ENCODE results near the gene CXCL8. TPM values are rescaled to one million over a fixed set of nuclear protein-coding genes. Genes with fewer than 3 reads are reported as not detected.
"Not testable (repeated sequence)": the region's sequence is repeated elsewhere in the genome, so short reads cannot be mapped to it uniquely, and the experiment has no call there.

The CXCL8 gene
- total and polyA plus RNA-seq, 2 experiments from 2014 or later: not detected

GRCh38 chr4:73763877-73764276, 23.5 kb downstream of the CXCL8 start:
- TF ChIP-seq, protein P1, sequence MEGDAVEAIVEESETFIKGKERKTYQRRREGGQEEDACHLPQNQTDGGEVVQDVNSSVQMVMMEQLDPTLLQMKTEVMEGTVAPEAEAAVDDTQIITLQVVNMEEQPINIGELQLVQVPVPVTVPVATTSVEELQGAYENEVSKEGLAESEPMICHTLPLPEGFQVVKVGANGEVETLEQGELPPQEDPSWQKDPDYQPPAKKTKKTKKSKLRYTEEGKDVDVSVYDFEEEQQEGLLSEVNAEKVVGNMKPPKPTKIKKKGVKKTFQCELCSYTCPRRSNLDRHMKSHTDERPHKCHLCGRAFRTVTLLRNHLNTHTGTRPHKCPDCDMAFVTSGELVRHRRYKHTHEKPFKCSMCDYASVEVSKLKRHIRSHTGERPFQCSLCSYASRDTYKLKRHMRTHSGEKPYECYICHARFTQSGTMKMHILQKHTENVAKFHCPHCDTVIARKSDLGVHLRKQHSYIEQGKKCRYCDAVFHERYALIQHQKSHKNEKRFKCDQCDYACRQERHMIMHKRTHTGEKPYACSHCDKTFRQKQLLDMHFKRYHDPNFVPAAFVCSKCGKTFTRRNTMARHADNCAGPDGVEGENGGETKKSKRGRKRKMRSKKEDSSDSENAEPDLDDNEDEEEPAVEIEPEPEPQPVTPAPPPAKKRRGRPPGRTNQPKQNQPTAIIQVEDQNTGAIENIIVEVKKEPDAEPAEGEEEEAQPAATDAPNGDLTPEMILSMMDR (IDR thresholded peaks at IDR 0.05; ENCODE audit: low read depth, low read length): no peak
- no peak overlapping the region for H3K27ac ChIP-seq
- no peaks in the 10 kb centered on the region for H3K9me3 ChIP-seq (ENCODE audit: low read depth)
- H3K27me3 ChIP-seq: no peaks in the 10 kb centered on the region
- no peaks in the 10 kb centered on the region for H3K4me1 ChIP-seq (ENCODE audit: low read depth)
- no peaks in the 10 kb centered on the region for H3K36me3 ChIP-seq
- H3K4me3 ChIP-seq: no peak overlapping the region
- DNase-seq (ENCODE audit: low read depth in 1 of 2, low spot score in 1 of 2): no peak

DNA sequence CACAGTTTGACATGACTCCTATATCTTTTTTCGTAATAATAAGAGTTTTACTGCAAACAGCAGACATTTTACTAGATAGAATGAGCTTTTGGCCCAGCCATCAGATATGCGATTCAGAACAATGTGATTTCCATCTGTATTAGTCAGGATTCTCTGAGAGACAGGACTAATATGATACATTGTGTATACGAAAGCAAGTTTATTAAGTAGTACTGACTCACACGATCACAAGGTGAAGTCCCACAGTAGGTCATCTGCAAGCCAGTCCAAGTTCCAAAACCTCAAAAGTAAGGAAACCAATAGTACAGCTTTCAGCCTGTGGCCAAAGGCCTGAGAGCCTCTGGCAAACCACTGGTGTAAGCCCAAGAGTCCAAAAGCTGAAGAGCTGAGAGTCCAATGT, 24.1 kb downstream of the CXCL8 start:
- no peak for DNase-seq (ENCODE audit: low read depth in 1 of 2, low spot score in 1 of 2)
- Histone ChIP-seq H3K4me1 (ENCODE audit: low read depth) (no peaks in the 10 kb centered on the region), H3K4me3 (no peak overlapping the region), H3K36me3 (no peaks in the 10 kb centered on the region), H3K9me3 (ENCODE audit: low read depth) (no peaks in the 10 kb centered on the region), H3K27ac (no peak overlapping the region), H3K27me3 (no peaks in the 10 kb centered on the region)
- TF ChIP-seq, protein P1 (IDR thresholded peaks at IDR 0.05; ENCODE audit: low read depth, low read length): no peak

GRCh38 chr4:73765296-73765695, 24.9 kb downstream of the CXCL8 start:
- DNase-seq (ENCODE audit: low read depth in 1 of 2, low spot score in 1 of 2): no peak
- H3K36me3 ChIP-seq: no peaks in the 10 kb centered on the region
- H3K4me3 ChIP-seq: no peak overlapping the region
- TF ChIP-seq, protein P1 (IDR thresholded peaks at IDR 0.05; ENCODE audit: low read depth, low read length): no peak
- no peaks in the 10 kb centered on the region for H3K4me1 ChIP-seq (ENCODE audit: low read depth)
- H3K27ac ChIP-seq: no peak overlapping the region
- H3K9me3 ChIP-seq (ENCODE audit: low read depth): no peaks in the 10 kb centered on the region
- H3K27me3 ChIP-seq: no peaks in the 10 kb centered on the region

DNA sequence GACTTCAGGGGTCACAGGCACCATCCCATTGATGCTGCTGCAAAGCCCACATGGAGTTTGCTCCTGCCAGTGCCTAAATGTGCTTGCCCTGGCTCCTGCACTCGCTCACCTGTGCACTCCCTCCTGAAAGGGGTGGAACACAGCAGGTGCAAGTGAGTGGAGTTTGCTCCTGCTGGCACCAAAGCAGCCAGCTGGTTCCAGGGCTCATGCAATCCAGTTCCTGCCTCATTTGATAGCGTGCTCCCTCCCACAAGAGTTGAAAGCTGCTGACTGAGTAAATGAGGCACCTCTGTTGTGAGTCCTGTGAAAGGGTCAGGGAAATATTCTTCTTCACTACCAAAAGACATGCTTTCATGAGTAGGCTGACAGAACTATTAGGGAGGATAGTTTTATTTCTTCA, 30.5 kb downstream of the CXCL8 start:
- Histone ChIP-seq H3K9me3 (ENCODE audit: low read depth) (no peaks in the 10 kb centered on the region), H3K27ac (no peak overlapping the region), H3K27me3 (no peaks in the 10 kb centered on the region), H3K4me3 (no peak overlapping the region), H3K4me1 (ENCODE audit: low read depth) (no peaks in the 10 kb centered on the region), H3K36me3 (no peaks in the 10 kb centered on the region)
- TF ChIP-seq, protein P1 (IDR thresholded peaks at IDR 0.05; ENCODE audit: low read depth, low read length): no peak
- peak in 1 of 2 donors; percentile 8 for DNase-seq (ENCODE audit: low read depth in 1 of 2, low spot score in 1 of 2)

DNA sequence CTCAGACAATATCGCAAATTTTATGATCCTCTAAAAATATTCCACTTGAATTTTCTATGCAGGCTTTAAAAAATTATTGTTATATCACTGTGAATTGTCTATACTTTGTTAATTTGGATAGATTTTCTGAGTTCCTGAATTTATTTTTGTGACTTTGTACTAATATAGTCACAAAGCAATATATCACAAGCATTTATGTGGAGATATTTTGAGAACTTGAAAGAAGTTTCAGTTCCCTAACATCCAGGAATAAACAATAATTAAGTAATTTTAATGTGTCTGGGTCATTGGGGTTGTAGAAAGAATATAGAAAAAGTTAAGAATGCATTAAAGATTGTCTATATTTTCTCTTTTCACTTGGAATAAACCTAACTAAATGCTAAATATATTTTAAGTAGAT, 32.0 kb downstream of the CXCL8 start:
- H3K4me3 ChIP-seq: no peak overlapping the region
- no peaks in the 10 kb centered on the region for H3K9me3 ChIP-seq (ENCODE audit: low read depth)
- DNase-seq (ENCODE audit: low read depth in 1 of 2, low spot score in 1 of 2): no peak
- H3K27me3 ChIP-seq: no peaks in the 10 kb centered on the region
- no peak overlapping the region for H3K27ac ChIP-seq
- no peaks in the 10 kb centered on the region for H3K36me3 ChIP-seq
- TF ChIP-seq, protein P1 (IDR thresholded peaks at IDR 0.05; ENCODE audit: low read depth, low read length): no peak
- no peaks in the 10 kb centered on the region for H3K4me1 ChIP-seq (ENCODE audit: low read depth)

GRCh38 chr4:73774406-73774805, 34.0 kb downstream of the CXCL8 start:
- H3K9me3 ChIP-seq (ENCODE audit: low read depth); H3K27me3 ChIP-seq; H3K4me3 ChIP-seq; DNase-seq (ENCODE audit: low read depth in 1 of 2, low spot score in 1 of 2); H3K36me3 ChIP-seq; H3K4me1 ChIP-seq (ENCODE audit: low read depth); H3K27ac ChIP-seq: not testable (repeated sequence)

Data from cardiac muscle cell (in vitro differentiated cells and primary cell).